IPS DF 4.7 (cell line): ENCODE measurements around the gene SARDH.

Experiments used
- DNase-seq: peaks from one replicate; pipeline ENCODE4 v3.0.0-alpha.2; 2013; ENCODE audit warnings: low spot score; ENCODE audit errors: extremely low read depth

SARDH gene

DNA sequence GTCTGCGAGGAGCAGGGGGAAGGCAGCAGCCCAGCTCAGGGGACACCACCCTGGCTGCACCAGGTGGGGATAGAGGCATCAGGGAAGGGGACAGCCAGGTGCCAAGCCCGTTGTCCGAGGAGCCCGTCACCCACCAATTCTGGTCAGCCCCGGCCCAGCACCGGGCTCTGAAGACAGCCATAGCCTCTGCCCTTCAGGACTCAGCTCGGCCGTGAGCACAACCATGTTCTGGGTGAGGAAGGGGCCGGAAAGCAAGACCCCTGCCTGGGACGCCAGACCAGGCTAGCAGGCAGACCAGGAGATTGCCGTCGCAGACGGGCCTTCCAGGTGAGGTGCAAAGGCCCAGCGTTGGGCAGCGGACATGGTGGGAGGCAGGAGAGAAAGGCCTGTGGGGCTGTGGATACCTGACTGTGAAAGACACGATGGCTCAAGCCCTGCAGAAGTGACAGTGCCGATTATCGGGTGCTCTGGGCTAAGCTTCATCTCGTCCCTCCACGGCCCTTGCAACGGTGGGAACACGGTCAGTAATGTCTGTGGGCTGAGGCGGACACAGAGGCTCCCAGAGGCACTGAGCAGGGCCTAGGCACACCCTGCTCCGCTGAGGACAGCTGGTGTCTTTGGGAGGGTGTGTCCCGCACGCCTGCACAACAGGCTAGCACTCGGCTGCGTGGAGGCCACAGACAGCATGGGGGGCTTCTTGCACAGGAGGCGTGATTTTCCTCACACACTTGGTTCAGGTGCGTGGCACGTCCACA lies 65.5 kb downstream of the SARDH start:
- DNase-seq, result no peak

DNA sequence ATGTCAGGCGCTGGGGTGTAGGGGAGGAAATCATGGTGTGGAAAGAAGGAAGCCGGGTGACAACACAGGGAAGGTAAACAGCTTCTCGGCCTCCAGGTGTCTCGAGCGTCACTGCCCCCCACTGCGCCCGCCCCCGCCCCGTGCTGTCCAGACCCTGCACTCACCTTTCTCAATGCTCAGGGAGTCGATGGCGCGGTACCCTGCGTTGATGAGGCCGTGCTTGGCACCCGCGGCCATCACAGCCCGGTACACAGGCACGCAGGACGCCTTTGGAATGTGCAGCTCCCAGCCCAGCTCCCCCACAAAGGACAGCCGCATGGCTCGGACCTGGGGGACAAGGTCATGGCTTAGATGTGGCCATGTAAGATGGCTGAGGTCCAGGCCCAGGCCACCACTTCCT lies 66.8 kb downstream of the SARDH start:
- no peak for DNase-seq

DNA sequence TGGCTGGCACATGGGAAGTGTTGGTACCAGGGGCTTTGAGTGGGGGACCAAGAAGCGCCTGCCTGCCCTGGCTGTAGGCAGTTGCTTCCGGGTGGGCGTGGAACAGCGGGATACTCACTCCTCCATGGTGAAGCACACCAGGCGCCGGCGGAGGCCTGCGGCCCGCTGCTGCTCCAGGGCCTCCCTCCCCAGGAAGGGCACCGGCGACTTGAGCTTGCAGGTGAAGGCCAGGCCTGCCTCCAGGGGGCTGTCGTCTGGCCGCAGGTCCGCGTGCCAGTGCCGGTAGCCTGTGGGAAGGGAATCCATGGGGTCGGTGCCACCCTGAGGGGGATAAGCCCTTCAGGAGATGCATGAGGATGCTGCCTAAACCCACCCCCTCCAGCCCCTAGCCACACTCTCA lies 67.7 kb downstream of the SARDH start:
- DNase-seq, result no peak

DNA sequence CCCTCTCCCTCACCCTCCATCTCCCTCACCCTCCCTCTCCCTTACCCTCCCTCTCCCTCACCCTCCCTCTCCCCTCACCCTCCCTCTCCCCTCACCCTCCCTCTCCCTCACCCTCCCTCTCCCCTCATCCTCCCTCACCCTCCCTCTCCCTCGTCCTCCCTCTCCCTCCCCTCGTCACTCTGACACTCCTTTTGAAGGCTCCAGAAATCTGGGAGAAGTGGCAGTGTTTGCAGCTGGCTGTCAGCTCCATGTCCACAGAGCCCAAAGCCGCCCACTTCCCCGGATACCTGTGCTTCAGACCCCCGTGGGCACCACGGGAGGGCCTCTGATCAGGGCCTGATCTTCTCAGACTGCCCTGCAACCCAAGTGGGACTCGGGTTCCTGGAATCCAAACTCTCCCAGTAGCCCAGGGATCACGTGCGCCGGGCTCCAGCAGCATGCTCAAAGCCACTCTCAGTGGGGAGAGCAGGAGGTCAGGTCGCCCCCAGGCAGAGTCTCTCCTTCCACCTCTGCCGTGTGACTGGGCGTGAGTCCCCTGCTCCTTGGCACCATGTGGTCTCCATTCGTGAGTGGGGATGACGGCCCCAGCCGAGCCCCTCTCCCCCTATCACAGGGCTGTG lies 68.9 kb downstream of the SARDH start:
- no peak for DNase-seq

DNA sequence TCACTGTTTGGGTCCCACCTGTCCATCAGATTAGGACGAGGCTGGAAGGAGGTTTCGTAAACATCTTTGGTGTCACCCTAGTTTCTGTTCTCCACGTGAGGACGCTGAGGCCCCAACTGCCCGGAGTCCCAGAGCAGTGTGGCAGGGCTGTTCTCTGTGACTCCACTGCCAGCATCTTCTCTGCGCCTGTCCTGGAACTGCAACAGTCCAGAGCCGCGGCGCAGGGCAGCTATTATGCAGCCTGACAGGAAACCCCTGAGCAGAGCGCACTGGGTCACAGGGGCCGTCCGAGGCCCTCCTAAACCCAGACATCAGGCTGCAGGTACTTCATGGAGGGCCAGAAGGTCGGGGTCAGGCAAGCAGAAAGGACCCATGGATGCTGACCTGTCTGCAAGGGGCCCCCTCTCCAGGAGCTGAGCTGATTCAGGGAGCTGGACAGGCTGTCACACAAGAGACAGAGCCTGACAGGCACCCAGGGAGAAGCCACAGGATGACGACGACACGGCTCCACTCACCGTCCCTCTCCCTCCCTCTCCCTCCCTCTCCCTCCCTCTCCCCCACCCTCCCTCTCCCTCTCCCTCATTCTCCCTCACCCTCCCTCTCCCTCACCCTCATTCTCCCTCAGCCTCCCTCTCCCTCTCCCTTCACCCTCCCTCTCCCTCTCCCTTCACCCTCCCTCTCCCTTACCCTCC lies 70.2 kb downstream of the SARDH start:
- DNase-seq, result no peak

DNA sequence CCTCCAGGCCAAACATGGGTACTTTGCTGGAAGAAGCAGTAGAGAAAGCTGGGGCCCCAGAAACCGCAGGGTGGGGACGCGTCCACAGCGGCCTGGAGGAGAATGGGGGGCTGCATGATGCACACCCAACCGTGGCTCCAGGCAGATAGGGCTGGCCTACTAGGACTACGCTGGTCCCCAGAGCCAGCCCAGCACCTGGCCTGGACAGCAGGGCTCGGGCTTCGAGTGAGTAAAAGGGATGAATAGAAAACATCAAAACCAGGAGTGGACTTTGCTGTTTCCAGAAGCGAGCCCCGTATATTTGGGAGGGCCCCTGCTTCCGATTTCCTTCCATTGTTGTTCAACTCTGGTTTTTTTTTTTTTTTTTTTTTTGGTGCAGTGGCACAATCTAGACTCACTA lies 71.3 kb downstream of the SARDH start:
- no peak for DNase-seq

DNA sequence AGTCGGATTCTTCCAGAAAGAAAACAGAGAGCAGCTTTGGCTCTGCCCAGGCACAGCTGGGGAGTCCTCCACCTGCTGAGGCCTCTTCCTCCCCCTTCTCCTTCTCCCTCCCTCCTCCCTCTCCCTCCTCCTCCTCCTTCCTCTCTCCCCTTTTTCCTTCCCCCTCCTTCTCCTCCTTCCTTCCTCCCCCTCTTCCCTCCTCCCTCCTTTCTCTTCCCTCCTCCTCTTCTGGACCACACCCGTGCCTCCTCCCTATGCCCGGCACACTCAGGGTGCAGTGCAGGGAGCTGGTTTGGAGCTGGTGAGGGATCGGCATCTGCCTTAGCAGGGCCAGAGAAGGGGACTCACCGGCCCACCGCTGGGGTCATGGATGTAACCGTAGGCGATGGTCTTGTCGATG lies 71.8 kb downstream of the SARDH start:
- DNase-seq, result no peak

DNA sequence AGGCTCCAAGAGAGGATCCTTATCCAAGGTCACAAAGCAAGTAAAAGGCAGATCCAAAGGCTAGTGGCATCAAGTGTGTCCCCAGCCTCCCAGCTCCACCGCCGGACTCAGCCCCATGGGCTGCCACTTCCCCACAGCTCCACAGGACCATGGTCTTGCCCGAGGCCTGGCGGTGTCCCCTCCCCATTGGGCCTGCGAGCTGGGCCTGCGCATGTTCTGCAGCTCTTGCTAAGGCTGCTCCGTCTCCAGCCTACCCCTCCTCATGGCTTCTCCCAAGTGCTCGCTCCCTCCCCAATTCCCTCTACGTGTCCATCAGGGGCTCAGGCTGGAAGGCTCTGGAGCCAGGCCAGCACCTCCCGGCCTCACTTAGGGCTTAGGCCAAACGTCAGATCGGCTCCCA lies 72.6 kb downstream of the SARDH start:
- DNase-seq, result no peak

DNA sequence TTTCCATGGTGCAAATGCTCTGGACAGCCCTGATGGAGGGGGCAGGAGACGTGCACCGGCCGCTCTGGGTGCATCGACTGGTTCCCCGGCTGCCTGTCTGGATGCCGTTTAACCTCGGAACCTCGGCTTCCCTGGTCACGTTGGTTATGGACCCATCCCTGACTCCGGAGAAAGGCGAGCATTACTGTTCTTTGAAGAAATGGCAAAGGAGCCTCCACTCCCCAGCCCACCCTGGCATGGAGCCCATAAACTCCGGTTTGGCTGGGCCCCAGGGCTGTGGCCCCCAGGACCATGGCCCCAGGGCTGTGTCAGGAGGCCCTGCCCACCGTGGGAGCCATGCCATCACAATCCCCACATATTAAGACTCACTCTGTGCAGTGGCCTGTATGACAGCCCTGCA lies 73.1 kb downstream of the SARDH start:
- no peak for DNase-seq

DNA sequence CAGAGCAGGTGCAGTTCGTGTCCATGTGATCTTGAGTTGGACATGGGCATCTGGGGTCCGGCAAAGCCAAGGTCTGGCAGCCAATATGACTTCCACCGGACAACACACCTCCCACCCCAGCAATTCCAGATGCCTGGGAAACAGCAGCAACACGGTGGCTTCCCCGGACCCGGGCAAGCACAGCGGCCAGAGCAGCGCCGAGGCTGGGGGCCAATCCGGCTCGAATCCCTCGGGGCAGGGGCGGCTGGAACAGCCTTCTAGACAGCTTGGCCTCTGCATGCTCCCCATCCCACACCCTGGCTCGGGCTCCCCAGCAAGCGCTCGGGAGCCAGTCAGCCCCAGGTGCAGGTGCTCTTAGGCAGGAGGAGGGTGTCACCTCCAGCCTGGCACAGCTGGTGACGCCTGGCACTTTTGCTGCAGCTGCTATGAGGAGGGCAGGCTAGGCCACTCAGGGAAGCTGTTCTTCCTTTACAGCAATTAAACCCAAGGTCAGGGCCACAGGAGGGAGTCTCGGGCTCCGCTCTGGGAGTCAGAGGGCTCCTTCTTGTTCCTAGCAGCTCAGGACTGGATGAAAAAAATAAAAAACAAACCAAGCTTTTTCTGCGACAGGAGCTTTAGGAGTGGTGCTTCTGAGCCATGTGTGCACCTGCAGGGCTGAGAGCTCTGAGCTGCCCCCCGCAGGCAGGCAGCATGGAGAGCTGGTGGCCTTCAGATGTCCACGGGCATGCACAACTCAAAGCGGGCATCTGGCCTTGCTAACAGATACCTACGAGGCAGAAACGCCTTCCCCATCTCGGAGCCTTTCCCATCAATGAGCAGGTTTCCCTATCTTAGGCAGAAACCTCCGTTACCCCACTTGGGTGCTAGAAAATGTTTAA lies 73.7 kb downstream of the SARDH start:
- no peak for DNase-seq

DNA sequence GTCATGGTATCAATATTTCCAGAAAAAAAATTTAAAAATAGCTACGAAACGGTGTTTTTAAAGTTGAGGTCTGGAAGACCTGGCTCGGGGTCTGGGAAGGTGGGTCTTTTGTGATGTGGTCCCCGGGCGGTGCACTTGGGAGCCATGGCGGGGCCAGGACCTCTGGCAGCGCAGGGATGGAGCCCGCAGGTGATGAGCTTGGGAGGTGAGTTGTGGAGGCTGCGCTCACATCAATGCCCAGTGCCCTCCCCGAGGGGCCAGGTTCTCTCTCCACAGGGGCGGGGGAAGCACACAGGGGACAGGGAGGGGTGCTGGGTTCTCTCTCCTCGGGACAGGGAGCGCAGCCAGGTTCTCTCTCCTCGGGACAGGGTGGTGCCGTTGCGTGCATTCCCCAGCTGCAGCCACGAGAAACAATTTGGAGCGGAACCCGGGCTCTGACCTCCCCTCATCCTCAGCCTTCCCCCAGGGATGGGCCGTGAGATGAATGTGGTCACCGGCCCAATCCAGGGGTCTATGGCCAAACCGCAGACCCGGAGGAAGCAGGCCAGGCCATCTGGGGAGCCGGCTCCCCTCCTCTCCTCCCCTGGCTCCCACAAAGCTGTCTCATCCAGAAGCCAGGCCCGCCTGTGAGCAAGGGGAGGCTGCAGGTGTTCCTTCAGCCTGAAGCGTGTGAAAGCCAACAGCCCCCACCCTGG lies 76.2 kb downstream of the SARDH start:
- no peak for DNase-seq

DNA sequence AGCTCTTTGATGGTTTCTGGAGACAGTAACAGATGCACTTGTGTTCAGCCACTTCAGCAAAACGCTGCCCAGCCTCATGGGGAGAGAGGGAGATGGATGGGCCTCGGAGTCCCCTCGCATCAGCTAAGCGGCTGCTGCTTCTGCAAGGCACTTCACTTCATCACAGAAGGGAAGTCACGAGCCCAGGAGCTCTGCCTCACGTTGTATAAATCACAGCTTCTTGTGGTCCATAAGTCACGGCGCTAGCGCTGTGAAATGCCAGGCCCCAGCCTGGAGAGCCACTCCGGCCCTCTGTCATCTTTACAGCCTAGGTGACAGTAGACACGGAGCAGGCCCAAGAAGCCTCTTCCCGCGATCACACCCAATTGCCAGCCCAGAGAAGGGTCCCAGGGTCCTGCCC lies 78.6 kb downstream of the SARDH start:
- DNase-seq, result no peak

DNA sequence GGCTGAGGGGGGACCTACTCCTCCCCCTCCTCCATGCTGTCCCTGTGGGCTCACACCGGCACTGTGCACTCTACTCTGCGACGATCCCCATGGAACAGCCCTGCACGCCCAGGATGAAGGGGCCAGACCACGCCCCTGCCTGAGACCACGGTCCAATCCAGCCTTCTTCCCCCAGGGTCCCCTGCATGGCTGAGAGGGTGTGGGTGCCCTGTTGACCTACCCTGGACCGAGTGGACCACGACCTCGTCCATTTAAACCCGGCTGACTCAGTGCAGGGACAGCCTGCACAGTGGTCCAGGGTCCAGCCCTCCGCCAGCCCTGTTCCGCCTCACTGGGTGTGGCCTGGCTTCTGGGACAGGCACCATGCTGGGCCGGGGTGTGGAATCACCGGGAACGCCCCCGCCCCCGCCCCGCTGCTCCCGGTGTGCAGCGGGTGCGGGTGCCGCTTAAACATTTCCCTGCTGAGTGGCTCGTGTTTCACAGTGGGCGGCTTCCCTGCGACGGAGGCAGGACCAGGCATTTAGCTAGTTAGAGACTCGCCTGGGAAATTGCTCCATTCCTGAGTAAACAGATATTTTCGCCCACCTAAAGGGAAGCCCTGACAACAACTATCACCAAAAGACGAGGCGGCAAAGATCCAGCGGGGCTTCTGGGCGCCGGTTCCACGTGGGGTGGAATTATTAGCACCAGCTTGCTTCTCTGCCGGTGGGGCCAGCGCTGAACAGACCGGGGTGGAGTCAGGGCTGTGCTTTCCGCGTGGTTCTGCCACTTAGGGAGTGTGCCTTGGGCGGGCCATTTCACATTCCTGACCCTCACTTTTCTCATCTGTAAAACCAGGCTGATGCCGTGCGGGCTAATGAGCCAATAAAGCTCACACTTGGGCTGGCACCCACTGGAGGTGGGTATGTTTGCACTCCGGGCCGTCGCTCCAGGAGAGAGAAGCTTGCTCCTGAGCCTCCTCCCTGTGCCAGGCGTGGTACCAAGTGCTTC lies 79.4 kb downstream of the SARDH start:
- DNase-seq, result no peak

DNA sequence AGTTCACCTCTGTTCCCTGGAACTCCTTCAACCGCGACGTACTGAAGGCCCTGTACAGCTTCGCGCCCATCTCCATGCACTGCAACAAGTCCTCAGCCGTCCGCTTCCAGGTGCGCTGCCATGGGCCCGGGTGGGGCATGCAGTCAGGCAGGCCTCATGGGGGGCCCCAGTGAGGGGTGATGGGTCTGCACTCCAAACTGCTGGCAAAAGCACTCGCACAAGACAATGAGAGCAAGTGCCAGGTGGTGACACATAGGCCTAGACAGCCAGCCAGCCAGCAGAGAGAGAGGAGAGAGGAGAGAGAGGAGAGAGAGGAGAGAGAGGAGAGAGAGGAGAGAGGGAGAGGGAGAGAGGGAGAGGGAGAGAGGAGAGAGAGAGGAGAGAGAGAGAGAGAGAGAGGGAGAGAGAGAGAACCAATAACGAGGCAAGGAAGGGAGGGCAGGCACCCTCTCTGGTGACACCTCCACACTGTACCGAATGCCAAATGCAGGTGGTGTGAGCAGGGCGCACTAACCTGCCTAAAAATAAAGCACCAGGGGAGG lies 81.0 kb downstream of the SARDH start:
- no peak for DNase-seq

DNA sequence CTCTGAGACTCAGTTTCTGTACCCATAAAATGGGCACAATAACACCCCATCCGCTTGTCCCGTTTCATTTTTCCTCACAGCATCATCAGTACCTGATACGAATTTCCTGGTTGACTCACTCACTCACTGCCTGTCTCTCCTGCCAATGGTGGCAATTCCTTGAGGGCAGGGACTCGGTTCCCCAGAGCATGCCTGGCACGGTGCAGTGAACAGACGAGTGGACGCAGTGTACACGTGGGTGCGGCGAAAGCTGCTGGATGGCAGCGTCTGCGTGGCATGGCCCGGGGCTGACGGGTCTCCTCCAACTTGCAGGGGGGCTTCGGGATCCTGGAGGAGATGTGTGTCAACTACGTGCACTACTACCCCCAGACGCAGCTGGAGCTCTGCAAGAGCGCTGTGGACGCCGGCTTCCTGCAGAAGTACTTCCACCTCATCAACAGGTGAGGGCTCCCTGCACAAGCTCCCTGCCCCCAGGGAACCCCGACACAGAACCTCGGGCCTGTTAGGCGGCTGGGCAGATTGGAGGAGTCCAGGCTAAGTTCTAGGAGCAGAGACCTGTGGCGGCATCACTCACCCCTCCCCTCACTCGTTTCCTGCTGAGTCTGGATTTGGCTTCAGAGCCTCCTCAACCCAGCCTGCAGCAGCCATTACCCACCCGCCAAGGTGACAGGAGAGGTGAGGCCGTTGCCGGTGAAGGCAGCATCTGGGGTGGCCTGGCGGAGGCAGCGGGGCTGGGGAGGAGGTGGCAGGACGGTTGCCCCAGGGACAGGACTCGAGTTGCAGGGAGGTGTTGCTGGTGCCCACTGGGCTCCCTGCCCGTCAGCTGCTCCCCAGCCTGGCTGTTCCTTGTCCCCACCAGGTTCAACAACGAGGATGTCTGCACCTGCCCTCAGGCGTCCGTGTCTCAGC lies 81.7 kb downstream of the SARDH start:
- DNase-seq, result no peak

DNA sequence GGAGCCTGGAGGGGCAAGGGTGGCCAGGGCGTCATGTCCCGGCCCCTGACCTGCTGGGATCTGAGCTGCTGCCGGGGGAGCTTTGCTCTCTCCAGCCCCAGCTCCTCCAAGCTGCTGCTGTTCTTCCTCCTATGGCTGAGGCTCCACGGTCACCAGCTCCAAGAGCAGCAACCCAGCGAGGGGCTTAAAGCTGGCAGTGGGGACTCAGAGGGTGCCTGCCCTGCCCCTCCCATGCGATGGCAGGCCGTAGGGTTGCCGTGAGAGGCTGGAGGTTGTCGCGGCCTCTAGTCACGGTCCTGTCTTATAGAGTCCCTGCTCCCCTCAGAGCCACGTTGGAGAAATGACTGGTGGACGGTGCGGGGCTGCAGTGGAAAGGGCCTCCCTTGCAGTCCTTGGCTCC lies 82.5 kb downstream of the SARDH start:
- DNase-seq, result no peak

DNA sequence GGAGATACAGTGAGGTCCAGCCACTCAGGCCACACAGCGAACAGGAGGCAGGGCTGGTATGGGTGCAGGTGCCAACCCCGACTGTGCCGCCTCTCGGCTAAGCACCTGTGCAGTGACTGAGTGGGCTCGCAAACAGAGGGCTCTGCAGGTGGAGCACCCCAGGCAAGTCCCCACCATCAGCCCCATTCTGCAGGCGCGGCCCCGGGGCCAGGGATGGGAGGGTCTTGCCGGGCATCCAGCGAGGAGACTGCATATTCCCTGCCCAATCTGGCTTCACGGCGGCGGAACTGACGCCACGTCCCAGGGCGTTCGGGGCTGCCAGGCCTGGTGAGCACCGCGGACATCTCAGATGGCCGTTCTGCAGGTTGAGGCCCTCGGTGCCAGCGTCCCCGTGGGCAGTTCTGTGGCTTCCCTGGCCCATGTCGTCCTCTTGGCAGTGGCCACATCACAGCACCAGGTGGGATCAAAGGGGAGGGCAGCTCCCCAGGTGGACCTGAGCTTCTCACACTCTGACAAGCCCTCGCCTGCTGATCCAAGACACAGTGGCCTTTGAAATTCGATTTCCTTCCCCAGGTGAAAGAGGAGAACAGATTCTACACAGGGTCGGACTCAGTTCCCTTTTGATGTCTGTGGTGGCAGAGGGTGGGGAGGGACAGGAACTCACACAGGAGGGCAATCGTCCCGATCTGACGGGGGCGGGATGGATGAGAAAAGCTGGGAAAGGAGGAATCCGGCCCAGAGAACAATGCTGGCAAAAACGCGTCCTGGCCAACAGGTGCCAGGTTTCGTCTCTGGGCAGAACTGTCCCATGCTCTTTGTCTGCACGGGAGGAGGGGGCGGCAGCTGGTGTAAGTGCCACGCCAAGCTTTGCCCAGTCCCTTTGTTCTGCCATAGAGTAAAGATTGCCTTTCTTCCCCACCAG lies 83.2 kb downstream of the SARDH start:
- no peak for DNase-seq

DNA sequence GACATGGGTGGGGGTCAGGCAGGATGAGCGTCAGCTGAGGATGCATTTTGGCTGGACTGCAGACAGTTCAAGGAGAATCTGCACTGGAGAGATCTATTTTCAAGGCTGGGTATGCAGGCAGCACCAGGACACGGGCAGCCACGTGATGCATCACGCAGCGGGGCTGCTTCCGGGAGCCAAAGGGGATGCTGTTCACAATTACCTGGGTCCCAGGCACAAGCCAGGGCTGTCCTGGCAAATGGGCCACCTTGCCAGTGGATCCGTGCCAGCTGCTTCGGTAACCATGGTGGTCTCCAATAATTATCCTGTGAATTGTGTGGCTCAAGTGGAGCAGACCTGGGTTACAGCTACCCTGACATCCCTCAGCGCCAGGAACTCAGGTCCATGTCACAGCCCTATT lies 84.5 kb downstream of the SARDH start:
- DNase-seq, result no peak
